ENCODE measurements around the gene PCNX2. TPM values are rescaled to one million over a fixed set of nuclear protein-coding genes. Genes with fewer than 3 reads are reported as not detected.

The PCNX2 gene
- total and polyA plus RNA-seq, 2 of the 13 experiments (the other 11 are each of a cell fraction or from before 2014, with no cell fraction given) = 0.11 to 0.42 TPM

GRCh38 chr1:233121947-233122559, 173.5 kb downstream of the PCNX2 start (continued):
- no peak for TF ChIP-seq ATF3 (CRISPR knock-in tag; IDR thresholded peaks at IDR 0.05)
- TF ChIP-seq ATF1 (CRISPR knock-in tag; IDR thresholded peaks at IDR 0.05) = no peak
- TF ChIP-seq USF2 (IDR thresholded peaks at IDR 0.05; ENCODE audit: low read depth, low read length) = no peak
- TF ChIP-seq USF2 (CRISPR knock-in tag; IDR thresholded peaks at IDR 0.05; ENCODE audit: borderline replicate concordance) = no peak
- no peak for TF ChIP-seq ZNF230 (CRISPR knock-in tag; IDR thresholded peaks at IDR 0.05)

GRCh38 chr1:233114860-233115259, 180.7 kb downstream of the PCNX2 start:
- DNase-seq (ENCODE audit: low spot score) = no peak

More at GRCh38 chr1:233114860-233115259, 180.7 kb downstream of the PCNX2 start:
- Histone ChIP-seq H3K4me1 (ENCODE audit: insufficient read depth, low read length) (peaks cover 5% of the 10 kb centered on the region; the same call in 1 of the 2 replicates), H3K9me3 (ENCODE audit: low read length) (no peaks in the 10 kb centered on the region), H3K79me2 (ENCODE audit: insufficient read depth, low read length) (no peaks in the 10 kb centered on the region), H3K9ac (ENCODE audit: insufficient read depth, low read depth, low read length) (no peak overlapping the region), H3K36me3 (replicated peaks in 1 of 2; ENCODE audit: control insufficient read depth in 1 of 2, insufficient read depth in 2 of 2, low read length in 2 of 2) (no peaks in the 10 kb centered on the region), H3K27me3 (ENCODE audit: control insufficient read depth in 1 of 2, insufficient read depth in 2 of 2, low read length in 2 of 2) (peaks cover 0 to 4% of the 10 kb centered on the region in 2 experiments; a peak in 1 of 5 replicates), H2AFZ (ENCODE audit: low read length) (no peak overlapping the region), H3K27ac (ENCODE audit: extremely low read length, insufficient read depth, low read length) (no peak overlapping the region), H3K4me3 (replicated peaks in 1 of 3; ENCODE audit: insufficient read depth in 1 of 3, low read depth in 2 of 3, low read length in 3 of 3) (no peak overlapping the region), H4K20me1 (ENCODE audit: insufficient read depth, low read length) (no peaks in the 10 kb centered on the region), H3K4me2 (ENCODE audit: low read depth, low read length) (peak overlapping the region; percentile 18; the same call in 1 of the 2 replicates)
- intact Hi-C loops (cut with micrococcal nuclease; ENCODE audit: unreplicated experiment) = no loop called here
- ChIA-PET POLR2A (no interaction called here), CTCF (ENCODE audit: low intra/inter-chr PET ratio, low total read pairs) (no interaction called here)
- no TSS peak for BruUV-seq (replicated peaks)
- FAIRE-seq (no peak), ATAC-seq (no peak)
- TF ChIP-seq ZBTB43 (CRISPR knock-in tag; conservative IDR thresholded peaks at IDR 0.05) = no peak
- no peak for TF ChIP-seq ZNF234 (CRISPR knock-in tag; conservative IDR thresholded peaks at IDR 0.05)
- TF ChIP-seq ZNF574 (CRISPR knock-in tag; IDR thresholded peaks at IDR 0.05) = no peak
- no peak for TF ChIP-seq ZNF33B (CRISPR knock-in tag; IDR thresholded peaks at IDR 0.05)
- TF ChIP-seq ATM (IDR thresholded peaks at IDR 0.05; ENCODE audit: borderline replicate concordance) = no peak
- TF ChIP-seq ZKSCAN5 (CRISPR knock-in tag; IDR thresholded peaks at IDR 0.05) = no peak
- TF ChIP-seq JUNB (CRISPR knock-in tag; IDR thresholded peaks at IDR 0.05; ENCODE audit: borderline replicate concordance) = no peak
- WGBS (ENCODE audit: low lambda C conversion rate) = 2% methylated on average over 5 of the region's 5 CpGs
- in situ Hi-C loops (cut with HindIII; ENCODE audit: extremely low pct_ligation_motif_present, low pct_unique_long_range_greater_than_20kb) = no loop called here
